Loucy (cell line): ENCODE results near the gene ADCY5.

ENCODE experiments used
- H2AFZ ChIP-seq: fragments of 200-600 bp; sonication (generic); 2 replicates; pipeline ENCODE4 v1.6.0; 2016; ENCODE audit warnings: antibody characterized with exemption, mild to moderate bottlenecking, low read length, moderate library complexity
- H3F3A ChIP-seq: fragments of 200-600 bp; 2 replicates; pipeline ENCODE4 v1.6.0; 2016; ENCODE audit warnings: antibody characterized with exemption, low read depth, mild to moderate bottlenecking
- H3K27me3 ChIP-seq: fragments of 200-600 bp; sonication (generic); 2 replicates; pipeline ENCODE4 v1.6.1; 2014; ENCODE audit warnings: low read length, mild to moderate bottlenecking; ENCODE audit not compliant: insufficient read depth, poor library complexity, severe bottlenecking
- H3K36me3 ChIP-seq: fragments of 200-600 bp; sonication (generic); 2 replicates; pipeline ENCODE4 v1.6.1; 2016; ENCODE audit warnings: low read length; ENCODE audit not compliant: insufficient read depth
- H3K4me1 ChIP-seq: fragments of 200-600 bp; sonication (generic); 2 replicates; pipeline ENCODE4 v1.5.1; 2014; ENCODE audit warnings: low read length, mild to moderate bottlenecking; ENCODE audit not compliant: insufficient read depth, poor library complexity, severe bottlenecking
- H3K4me2 ChIP-seq: fragments of 200-600 bp; sonication (generic); 2 replicates; pipeline ENCODE4 v1.6.0; 2014; ENCODE audit warnings: antibody characterized with exemption, low read length, low read depth, mild to moderate bottlenecking; ENCODE audit not compliant: poor library complexity, severe bottlenecking
- H3K4me3 ChIP-seq: fragments of 200-600 bp; sonication (generic); 2 replicates; pipeline ENCODE4 v1.5.1; 2014; ENCODE audit warnings: low read length, mild to moderate bottlenecking, mixed read lengths; ENCODE audit not compliant: poor library complexity, severe bottlenecking
- H3K79me2 ChIP-seq: fragments of 200-600 bp; sonication (generic); 2 replicates; pipeline ENCODE4 v1.6.1; 2014; ENCODE audit warnings: low read length; ENCODE audit not compliant: insufficient read depth
- H3K9ac ChIP-seq: fragments of 200-600 bp; sonication (generic); 2 replicates; pipeline ENCODE4 v1.6.0; 2014; ENCODE audit warnings: mild to moderate bottlenecking, low read depth, low read length, moderate library complexity; ENCODE audit not compliant: poor library complexity, severe bottlenecking
- H3K9me2 ChIP-seq: fragments of 200-600 bp; sonication (generic); replicated peaks from 2 replicates; pipeline ENCODE4 v1.6.1; 2016; ENCODE audit warnings: low read depth, low read length, mixed read lengths
- H3K9me3 ChIP-seq: fragments of 200-600 bp; sonication (generic); 2 replicates; pipeline ENCODE4 v1.6.1; 2014; ENCODE audit warnings: mild to moderate bottlenecking, antibody characterized with exemption, low read length, low read depth; ENCODE audit not compliant: insufficient read depth
- H4K20me1 ChIP-seq: fragments of 200-600 bp; sonication (generic); 2 replicates; pipeline ENCODE4 v1.6.0; 2014; ENCODE audit warnings: antibody characterized with exemption, low read length, mild to moderate bottlenecking; ENCODE audit not compliant: insufficient read depth, poor library complexity, severe bottlenecking
- EZH2phosphoT487 ChIP-seq: fragments of 200-600 bp; IDR thresholded peaks from 2 replicates; pipeline ENCODE4 v1.6.1; 2018; ENCODE audit warnings: antibody characterized with exemption, mild to moderate bottlenecking, moderate library complexity, borderline replicate concordance
- TF ChIP-seq, protein P1 (sequence below): fragments of 200-600 bp; sonication (generic); conservative IDR thresholded peaks from 2 replicates; pipeline ENCODE4 v1.5.1; 2014; ENCODE audit warnings: mild to moderate bottlenecking, antibody characterized with exemption, low read length

ADCY5 gene

GRCh38 chr3:123394391-123395020, 54.4 kb downstream of the ADCY5 start:
- Histone ChIP-seq H3F3A (no peaks in the 10 kb centered on the region), H3K4me3 (no peak overlapping the region), H3K36me3 (no peaks in the 10 kb centered on the region), H3K9me3 (no peaks in the 10 kb centered on the region), H4K20me1 (no peaks in the 10 kb centered on the region), H3K9ac (no peak overlapping the region), H3K27me3 (no peaks in the 10 kb centered on the region), H3K79me2 (no peaks in the 10 kb centered on the region), H3K4me2 (no peak overlapping the region), H2AFZ (no peak overlapping the region), H3K4me1 (no peaks in the 10 kb centered on the region), H3K9me2 (no peaks in the 10 kb centered on the region)
- TF ChIP-seq EZH2phosphoT487: no peak
- TF ChIP-seq, protein P1, sequence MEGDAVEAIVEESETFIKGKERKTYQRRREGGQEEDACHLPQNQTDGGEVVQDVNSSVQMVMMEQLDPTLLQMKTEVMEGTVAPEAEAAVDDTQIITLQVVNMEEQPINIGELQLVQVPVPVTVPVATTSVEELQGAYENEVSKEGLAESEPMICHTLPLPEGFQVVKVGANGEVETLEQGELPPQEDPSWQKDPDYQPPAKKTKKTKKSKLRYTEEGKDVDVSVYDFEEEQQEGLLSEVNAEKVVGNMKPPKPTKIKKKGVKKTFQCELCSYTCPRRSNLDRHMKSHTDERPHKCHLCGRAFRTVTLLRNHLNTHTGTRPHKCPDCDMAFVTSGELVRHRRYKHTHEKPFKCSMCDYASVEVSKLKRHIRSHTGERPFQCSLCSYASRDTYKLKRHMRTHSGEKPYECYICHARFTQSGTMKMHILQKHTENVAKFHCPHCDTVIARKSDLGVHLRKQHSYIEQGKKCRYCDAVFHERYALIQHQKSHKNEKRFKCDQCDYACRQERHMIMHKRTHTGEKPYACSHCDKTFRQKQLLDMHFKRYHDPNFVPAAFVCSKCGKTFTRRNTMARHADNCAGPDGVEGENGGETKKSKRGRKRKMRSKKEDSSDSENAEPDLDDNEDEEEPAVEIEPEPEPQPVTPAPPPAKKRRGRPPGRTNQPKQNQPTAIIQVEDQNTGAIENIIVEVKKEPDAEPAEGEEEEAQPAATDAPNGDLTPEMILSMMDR: no peak

DNA sequence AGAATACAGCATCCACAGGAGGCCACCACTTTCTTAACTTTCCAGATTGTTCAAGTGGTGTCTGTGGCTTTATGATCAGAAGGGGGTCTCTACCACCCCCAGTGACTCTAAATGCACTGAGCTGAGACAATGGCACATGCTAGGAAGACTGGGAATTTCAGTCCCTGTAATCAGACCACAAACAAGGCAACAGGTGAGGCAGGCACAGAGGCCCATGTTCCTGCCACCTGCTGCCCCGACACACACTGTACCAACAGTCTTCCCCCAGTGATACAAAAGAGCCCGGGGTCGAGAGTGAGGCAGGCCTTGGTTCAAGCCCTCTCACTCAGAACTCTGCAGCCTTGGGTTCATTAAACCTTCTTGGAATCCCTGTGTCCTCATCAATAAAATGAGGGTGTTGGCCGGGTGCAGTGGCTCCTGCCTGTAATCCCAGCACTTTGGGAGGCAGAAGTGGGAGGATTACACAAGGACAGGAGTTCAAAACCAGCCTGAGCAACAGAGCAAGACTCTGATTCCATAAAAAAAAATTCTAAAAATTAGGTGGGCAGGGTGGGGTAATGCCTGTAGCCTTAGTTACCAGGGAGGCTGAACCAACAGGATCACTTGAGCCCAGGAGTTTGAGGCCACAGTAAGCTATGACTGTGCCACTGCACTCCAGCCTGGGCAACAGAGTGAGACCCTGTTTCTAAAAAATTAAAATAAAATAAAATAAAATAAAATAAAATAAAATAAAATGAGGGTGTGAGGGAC, 55.8 kb downstream of the ADCY5 start:
- H3K9me2 ChIP-seq: no peaks in the 10 kb centered on the region
- H3K4me1 ChIP-seq: no peaks in the 10 kb centered on the region

GRCh38 chr3:123392368-123392767, 56.5 kb downstream of the ADCY5 start:
- Histone ChIP-seq H3K4me1 (no peaks in the 10 kb centered on the region), H3K27me3 (no peaks in the 10 kb centered on the region), H3K9me3 (no peaks in the 10 kb centered on the region), H4K20me1 (no peaks in the 10 kb centered on the region), H3K79me2 (no peaks in the 10 kb centered on the region), H3F3A (no peaks in the 10 kb centered on the region), H3K9ac (no peak overlapping the region), H3K9me2 (no peaks in the 10 kb centered on the region), H3K4me2 (no peak overlapping the region), H3K36me3 (no peaks in the 10 kb centered on the region), H3K4me3 (no peak overlapping the region), H2AFZ (no peak overlapping the region)
- TF ChIP-seq, protein P1: no peak
- no peak for TF ChIP-seq EZH2phosphoT487

More for the DNA sequence above, 55.8 kb downstream of the ADCY5 start:
- Histone ChIP-seq H3K9me3 (no peaks in the 10 kb centered on the region), H3K36me3 (no peaks in the 10 kb centered on the region), H4K20me1 (no peaks in the 10 kb centered on the region), H3K4me2 (no peak overlapping the region), H3K27me3 (no peaks in the 10 kb centered on the region), H3K4me3 (no peak overlapping the region), H2AFZ (no peak overlapping the region), H3K79me2 (no peaks in the 10 kb centered on the region), H3K9ac (no peak overlapping the region), H3F3A (no peaks in the 10 kb centered on the region)
- TF ChIP-seq, protein P1: no peak
- TF ChIP-seq EZH2phosphoT487: no peak
